ENCODE measurements around the gene SCNN1B.
"Not testable (repeated sequence)": the region's sequence is repeated elsewhere in the genome, so short reads cannot be mapped to it uniquely, and the experiment has no call there.

SCNN1B gene

GRCh38 chr16:23379707-23380106 lies 77.6 kb downstream of the SCNN1B start:
- DNase-seq (ENCODE audit: low read depth, low spot score), result no peak
- ChIA-PET POLR2A (no interaction called here), CTCF (no interaction called here)
- H3K4me3 ChIP-seq (ENCODE audit: low read depth, low read length), result no peak overlapping the region
- TF ChIP-seq, protein P1, sequence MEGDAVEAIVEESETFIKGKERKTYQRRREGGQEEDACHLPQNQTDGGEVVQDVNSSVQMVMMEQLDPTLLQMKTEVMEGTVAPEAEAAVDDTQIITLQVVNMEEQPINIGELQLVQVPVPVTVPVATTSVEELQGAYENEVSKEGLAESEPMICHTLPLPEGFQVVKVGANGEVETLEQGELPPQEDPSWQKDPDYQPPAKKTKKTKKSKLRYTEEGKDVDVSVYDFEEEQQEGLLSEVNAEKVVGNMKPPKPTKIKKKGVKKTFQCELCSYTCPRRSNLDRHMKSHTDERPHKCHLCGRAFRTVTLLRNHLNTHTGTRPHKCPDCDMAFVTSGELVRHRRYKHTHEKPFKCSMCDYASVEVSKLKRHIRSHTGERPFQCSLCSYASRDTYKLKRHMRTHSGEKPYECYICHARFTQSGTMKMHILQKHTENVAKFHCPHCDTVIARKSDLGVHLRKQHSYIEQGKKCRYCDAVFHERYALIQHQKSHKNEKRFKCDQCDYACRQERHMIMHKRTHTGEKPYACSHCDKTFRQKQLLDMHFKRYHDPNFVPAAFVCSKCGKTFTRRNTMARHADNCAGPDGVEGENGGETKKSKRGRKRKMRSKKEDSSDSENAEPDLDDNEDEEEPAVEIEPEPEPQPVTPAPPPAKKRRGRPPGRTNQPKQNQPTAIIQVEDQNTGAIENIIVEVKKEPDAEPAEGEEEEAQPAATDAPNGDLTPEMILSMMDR (IDR thresholded peaks at IDR 0.05; ENCODE audit: insufficient read depth, low read length, missing control alignments), result no peak

DNA sequence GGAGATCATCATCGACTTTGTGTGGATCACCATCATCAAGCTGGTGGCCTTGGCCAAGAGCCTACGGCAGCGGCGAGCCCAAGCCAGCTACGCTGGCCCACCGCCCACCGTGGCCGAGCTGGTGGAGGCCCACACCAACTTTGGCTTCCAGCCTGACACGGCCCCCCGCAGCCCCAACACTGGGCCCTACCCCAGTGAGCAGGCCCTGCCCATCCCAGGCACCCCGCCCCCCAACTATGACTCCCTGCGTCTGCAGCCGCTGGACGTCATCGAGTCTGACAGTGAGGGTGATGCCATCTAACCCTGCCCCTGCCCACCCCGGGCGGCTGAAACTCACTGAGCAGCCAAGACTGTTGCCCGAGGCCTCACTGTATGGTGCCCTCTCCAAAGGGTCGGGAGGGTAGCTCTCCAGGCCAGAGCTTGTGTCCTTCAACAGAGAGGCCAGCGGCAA lies 78.4 kb downstream of the SCNN1B start:
- no peak for DNase-seq (ENCODE audit: low read depth, low spot score)
- ChIA-PET CTCF (interaction anchor here (1.6 kb wide), 1 partner anchor 11 kb away, joined by 6 read pairs; no protein-coding TSS in a partner anchor), POLR2A (no interaction called here)
- H3K4me3 ChIP-seq (ENCODE audit: low read depth, low read length), result no peak overlapping the region
- TF ChIP-seq, protein P1 (IDR thresholded peaks at IDR 0.05; ENCODE audit: insufficient read depth, low read length, missing control alignments), result no peak

DNA sequence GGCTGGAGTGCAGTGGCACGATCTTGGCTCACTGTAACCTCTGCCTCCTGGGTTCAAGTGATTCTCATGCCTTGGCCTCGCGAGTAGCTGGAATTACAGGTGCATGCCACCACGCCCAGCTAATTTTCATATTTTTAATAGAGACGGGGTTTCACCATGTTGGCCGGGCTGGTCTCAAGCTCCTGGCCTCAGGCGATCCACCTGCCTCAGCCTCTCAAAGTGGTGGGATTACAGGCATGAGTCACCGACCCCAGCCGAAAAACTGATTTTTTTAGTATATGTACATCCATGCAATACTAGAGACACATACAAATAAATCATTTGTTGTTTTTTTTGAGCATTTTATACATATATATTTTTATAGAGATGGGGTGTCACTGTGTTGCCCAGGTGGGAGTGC lies 79.6 kb downstream of the SCNN1B start:
- POLR2A ChIA-PET; H3K4me3 ChIP-seq (ENCODE audit: low read depth, low read length); DNase-seq (ENCODE audit: low read depth, low spot score): not testable (repeated sequence)
- CTCF ChIA-PET, result interaction anchor here (0.5 to 1.6 kb wide), 2 partner anchors 10 to 20 kb away, joined by 3 to 6 read pairs; no protein-coding TSS in a partner anchor

DNA sequence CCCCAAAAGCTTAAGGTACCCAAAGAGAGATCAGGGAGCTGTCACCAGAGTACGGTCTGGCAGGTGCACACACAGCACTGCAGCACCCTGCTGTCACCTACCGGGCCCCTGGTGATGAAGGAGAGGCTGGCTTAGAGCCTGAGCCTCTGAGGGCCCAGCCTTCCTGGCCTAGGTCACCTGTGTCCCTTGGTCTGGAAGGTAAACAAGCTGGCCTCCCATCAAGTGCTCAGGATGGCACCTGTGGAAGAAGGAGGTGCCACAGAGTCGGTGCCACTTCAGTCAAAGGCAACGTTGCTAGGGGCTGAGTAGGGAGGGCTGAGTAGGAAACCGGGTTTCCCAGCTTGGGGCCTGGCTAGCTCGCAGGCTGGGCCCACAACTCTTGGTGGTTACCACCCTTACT lies 80.2 kb downstream of the SCNN1B start:
- H3K4me3 ChIP-seq (ENCODE audit: low read depth, low read length), result no peak overlapping the region
- TF ChIP-seq, protein P1 (IDR thresholded peaks at IDR 0.05; ENCODE audit: insufficient read depth, low read length, missing control alignments), result no peak
- ChIA-PET POLR2A (no interaction called here), CTCF (interaction anchor here (0.5 kb wide), 1 partner anchor 19 kb away, joined by 3 read pairs; no protein-coding TSS in a partner anchor)
- no peak for DNase-seq (ENCODE audit: low read depth, low spot score)

DNA sequence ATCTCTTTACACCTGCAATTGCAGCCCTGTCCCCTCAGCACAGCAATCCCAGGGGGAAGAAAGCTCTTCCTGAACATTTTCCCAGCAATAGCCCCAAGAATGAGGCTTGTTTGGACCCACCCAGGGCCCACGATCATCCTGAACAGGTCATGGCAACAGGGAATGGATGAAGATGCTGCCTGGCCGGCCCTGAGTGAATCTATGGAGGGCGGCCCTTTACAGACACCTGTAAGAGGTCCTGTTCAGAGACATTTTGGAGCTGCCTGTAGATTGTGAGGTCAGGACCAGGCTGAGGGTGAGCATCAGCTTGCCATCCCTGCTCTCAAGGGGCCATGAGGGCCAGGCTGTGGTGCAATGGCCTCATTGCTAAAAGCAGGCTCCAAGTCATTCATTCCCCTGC lies 81.8 kb downstream of the SCNN1B start:
- ChIA-PET POLR2A (no interaction called here), CTCF (no interaction called here)
- no peak for DNase-seq (ENCODE audit: low read depth, low spot score)
- TF ChIP-seq, protein P1 (IDR thresholded peaks at IDR 0.05; ENCODE audit: insufficient read depth, low read length, missing control alignments), result no peak
- H3K4me3 ChIP-seq (ENCODE audit: low read depth, low read length), result no peak overlapping the region

DNA sequence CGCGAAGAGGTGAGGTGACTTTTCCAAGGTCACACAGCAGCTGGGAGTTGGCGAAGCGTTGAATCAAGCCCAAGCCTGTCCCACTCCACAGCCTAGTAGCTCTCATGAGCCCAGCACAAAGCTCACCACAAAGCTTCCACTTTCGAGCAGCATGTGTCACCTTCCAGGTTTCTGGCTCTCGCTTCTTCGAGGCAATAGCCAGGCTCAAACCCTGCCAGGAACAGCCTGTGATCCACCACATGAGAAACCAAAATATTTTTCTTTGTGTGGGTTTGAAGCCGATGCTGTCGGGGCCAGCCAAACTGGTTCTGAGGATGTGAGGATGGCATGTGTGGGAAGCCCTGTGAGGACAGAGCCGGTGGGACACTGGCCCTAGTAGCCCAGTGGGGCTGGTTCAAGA lies 82.8 kb downstream of the SCNN1B start:
- no peak for DNase-seq (ENCODE audit: low read depth, low spot score)
- ChIA-PET POLR2A (no interaction called here), CTCF (no interaction called here)
- TF ChIP-seq, protein P1 (IDR thresholded peaks at IDR 0.05; ENCODE audit: insufficient read depth, low read length, missing control alignments), result no peak
- no peak overlapping the region for H3K4me3 ChIP-seq (ENCODE audit: low read depth, low read length)

- TF ChIP-seq, protein P1 (IDR thresholded peaks at IDR 0.05; ENCODE audit: insufficient read depth, low read length, missing control alignments), result no peak
- DNase-seq (ENCODE audit: low read depth, low spot score), result no peak
- ChIA-PET POLR2A (no interaction called here), CTCF (no interaction called here)
- no peak overlapping the region for H3K4me3 ChIP-seq (ENCODE audit: low read depth, low read length)
These were observed 83.3 kb downstream of the SCNN1B start for GRCh38 chr16:23385441-23385840.
